BLaER1 treated with 17β-estradiol and CSF1 and Interleukin-3, amounts not matched to agents 10 nM and 100 nM (cell line): ENCODE measurements around the gene QSOX1.
A peak's percentile ranks its signal among the peaks of the same experiment; 100 is the strongest.

ENCODE experiments used
- H3K27ac ChIP-seq, 11 experiments: shearing (Covaris generic); formaldehyde crosslinking; 2 replicates each; pipeline ENCODE4 v1.8.1; 2022
- H3K27me3 ChIP-seq, 11 experiments: shearing (Covaris generic); formaldehyde crosslinking; 2 replicates each; pipeline ENCODE4 v1.8.1; 2022
- H3K36me3 ChIP-seq, 11 experiments: shearing (Covaris generic); formaldehyde crosslinking; 2 replicates each; pipeline ENCODE4 v1.8.1; 2022
- H3K4me1 ChIP-seq, 10 experiments: shearing (Covaris generic); formaldehyde crosslinking; 2 replicates each; pipeline ENCODE4 v1.8.1; 2022
- H3K4me2 ChIP-seq, 11 experiments: shearing (Covaris generic); formaldehyde crosslinking; 2 replicates each; pipeline ENCODE4 v1.8.1; 2022
- H3K4me3 ChIP-seq, 10 experiments: shearing (Covaris generic); formaldehyde crosslinking; 2 replicates each; pipeline ENCODE4 v1.8.1; 2022
- H3K9ac ChIP-seq, 11 experiments: shearing (Covaris generic); formaldehyde crosslinking; 2 replicates each; pipeline ENCODE4 v1.8.1; 2022
- H3K9me3 ChIP-seq, 11 experiments: shearing (Covaris generic); formaldehyde crosslinking; replicated peaks in 1 of 11; 2 replicates each; pipeline ENCODE4 v1.8.1; 2022
- H4K20me1 ChIP-seq, 11 experiments: shearing (Covaris generic); formaldehyde crosslinking; 2 replicates each; pipeline ENCODE4 v1.8.1; 2022
- Cebpa-rat ChIP-seq, 11 experiments: shearing (Covaris generic); IDR thresholded peaks; 2 replicates each; pipeline ENCODE4 v1.8.1; 2022

QSOX1 gene

DNA sequence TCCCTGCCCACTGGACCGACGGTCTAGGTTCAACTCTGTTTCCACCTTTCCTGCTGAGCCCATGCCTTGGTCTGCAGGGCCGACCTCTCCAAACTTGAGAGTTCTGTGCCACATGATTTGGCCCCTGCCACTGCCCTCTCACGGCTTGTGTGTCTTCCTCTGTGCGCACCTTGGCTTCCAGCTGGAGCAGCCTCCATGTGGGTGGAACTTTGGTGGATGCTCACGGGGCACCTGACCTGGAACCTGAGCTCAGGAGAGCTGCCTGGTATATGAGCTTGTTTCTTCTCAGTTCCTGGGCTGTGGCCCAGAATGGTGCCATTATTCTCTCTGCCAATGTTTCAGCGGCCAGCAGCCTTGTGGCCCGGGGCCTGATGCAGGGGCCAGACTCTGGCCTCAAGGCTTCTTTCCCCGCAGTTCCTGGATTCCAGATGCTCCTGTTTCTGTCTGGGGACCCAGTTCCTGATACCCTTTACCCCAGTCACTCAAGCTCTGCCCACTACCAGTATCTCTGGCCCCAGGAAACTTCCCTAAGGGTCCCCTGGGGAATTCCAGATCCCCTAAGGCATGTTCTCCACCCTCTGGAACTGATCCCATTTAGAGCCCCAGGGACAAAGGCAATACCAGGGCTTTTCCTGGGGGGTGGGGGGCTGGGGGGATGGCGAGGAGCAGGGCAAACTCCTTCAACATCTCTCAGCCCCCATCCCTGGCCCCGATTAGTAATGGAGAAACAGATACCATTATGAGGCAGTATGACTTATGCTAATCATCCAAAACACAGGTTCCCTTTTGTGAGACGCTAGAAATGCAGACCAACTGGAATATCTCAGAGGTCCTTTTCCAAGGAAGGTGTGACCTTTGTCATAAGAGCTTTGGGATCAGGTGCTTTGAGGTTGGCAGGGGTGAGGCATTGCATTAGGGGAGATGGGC, 11.1 kb downstream of the QSOX1 start:
- TF ChIP-seq Cebpa-rat (IDR thresholded peaks at IDR 0.05), result no peak
- H3K27ac ChIP-seq, result no peak overlapping the region
- H3K4me2 ChIP-seq, result no peak overlapping the region
- no peak overlapping the region for H3K4me3 ChIP-seq
- peaks cover 20 to 53% (median 40%) of the 10 kb centered on the region in 11 experiments; a peak in 21 of 22 replicates for H3K36me3 ChIP-seq
- peaks cover 8 to 67% (median 39%) of the 10 kb centered on the region in 11 experiments; a peak in 16 of 22 replicates for H4K20me1 ChIP-seq
- H3K9ac ChIP-seq, result no peak overlapping the region; a peak in 1 of 22 replicates
- H3K4me1 ChIP-seq, result peaks cover 8 to 28% (median 16%) of the 10 kb centered on the region in 10 experiments; a peak in 16 of 20 replicates
- no peaks in the 10 kb centered on the region for H3K27me3 ChIP-seq
- no peaks in the 10 kb centered on the region for H3K9me3 ChIP-seq

GRCh38 chr1:180166436-180166800, 11.7 kb downstream of the QSOX1 start:
- Histone ChIP-seq H3K4me3 (no peak overlapping the region), H4K20me1 (peaks cover 8 to 68% (median 39%) of the 10 kb centered on the region in 11 experiments; a peak in 16 of 22 replicates), H3K4me1 (peaks cover 8 to 28% (median 16%) of the 10 kb centered on the region in 10 experiments; a peak in 16 of 20 replicates), H3K9me3 (no peaks in the 10 kb centered on the region), H3K9ac (peak overlapping the region in 1 of 11 experiments; percentile 22; a peak in 1 of 22 replicates), H3K4me2 (no peak overlapping the region), H3K27ac (no peak overlapping the region), H3K27me3 (no peaks in the 10 kb centered on the region), H3K36me3 (peaks cover 20 to 55% (median 40%) of the 10 kb centered on the region in 11 experiments; a peak in 21 of 22 replicates)
- TF ChIP-seq Cebpa-rat (IDR thresholded peaks at IDR 0.05), result no peak

- peaks cover 8 to 75% (median 39%) of the 10 kb centered on the region in 11 experiments; a peak in 16 of 22 replicates for H4K20me1 ChIP-seq
- no peak for TF ChIP-seq Cebpa-rat (IDR thresholded peaks at IDR 0.05)
These were observed 12.5 kb downstream of the QSOX1 start for GRCh38 chr1:180167021-180167701.

GRCh38 chr1:180167721-180168467, 13.2 kb downstream of the QSOX1 start:
- H3K9ac ChIP-seq, result no peak overlapping the region
- no peaks in the 10 kb centered on the region for H3K9me3 ChIP-seq
- no peak overlapping the region for H3K27ac ChIP-seq
- H3K36me3 ChIP-seq, result peaks cover 20 to 59% (median 40%) of the 10 kb centered on the region in 11 experiments; a peak in 21 of 22 replicates
- H3K4me2 ChIP-seq, result no peak overlapping the region
- H3K4me3 ChIP-seq, result no peak overlapping the region
- H3K27me3 ChIP-seq, result no peaks in the 10 kb centered on the region
- TF ChIP-seq Cebpa-rat (IDR thresholded peaks at IDR 0.05), result no peak
- peaks cover 8 to 77% (median 35%) of the 10 kb centered on the region in 11 experiments; a peak in 16 of 22 replicates for H4K20me1 ChIP-seq
- H3K4me1 ChIP-seq, result peaks cover 8 to 22% (median 14%) of the 10 kb centered on the region in 10 experiments; a peak in 16 of 20 replicates

More at GRCh38 chr1:180167021-180167701, 12.5 kb downstream of the QSOX1 start:
- Histone ChIP-seq H3K4me2 (no peak overlapping the region), H3K4me1 (peaks cover 8 to 28% (median 16%) of the 10 kb centered on the region in 10 experiments; a peak in 16 of 20 replicates), H3K27me3 (no peaks in the 10 kb centered on the region), H3K4me3 (no peak overlapping the region), H3K9ac (peak overlapping the region in 1 of 11 experiments; percentile 22; a peak in 1 of 22 replicates), H3K9me3 (no peaks in the 10 kb centered on the region), H3K36me3 (peaks cover 20 to 57% (median 40%) of the 10 kb centered on the region in 11 experiments; a peak in 21 of 22 replicates), H3K27ac (no peak overlapping the region)

- peaks cover 20 to 61% (median 41%) of the 10 kb centered on the region in 11 experiments; a peak in 21 of 22 replicates for H3K36me3 ChIP-seq
- H3K9me3 ChIP-seq, result no peaks in the 10 kb centered on the region
- H3K27ac ChIP-seq, result no peak overlapping the region
- peaks cover 4 to 17% (median 9%) of the 10 kb centered on the region in 10 experiments; a peak in 17 of 20 replicates for H3K4me1 ChIP-seq
- H3K4me2 ChIP-seq, result no peak overlapping the region
- H3K4me3 ChIP-seq, result no peak overlapping the region
- H4K20me1 ChIP-seq, result peaks cover 5 to 79% (median 34%) of the 10 kb centered on the region in 11 experiments; a peak in 16 of 22 replicates
- TF ChIP-seq Cebpa-rat (IDR thresholded peaks at IDR 0.05), result no peak
- no peak overlapping the region for H3K9ac ChIP-seq
- H3K27me3 ChIP-seq, result no peaks in the 10 kb centered on the region
These were observed 14.3 kb downstream of the QSOX1 start for GRCh38 chr1:180168786-180169639.

DNA sequence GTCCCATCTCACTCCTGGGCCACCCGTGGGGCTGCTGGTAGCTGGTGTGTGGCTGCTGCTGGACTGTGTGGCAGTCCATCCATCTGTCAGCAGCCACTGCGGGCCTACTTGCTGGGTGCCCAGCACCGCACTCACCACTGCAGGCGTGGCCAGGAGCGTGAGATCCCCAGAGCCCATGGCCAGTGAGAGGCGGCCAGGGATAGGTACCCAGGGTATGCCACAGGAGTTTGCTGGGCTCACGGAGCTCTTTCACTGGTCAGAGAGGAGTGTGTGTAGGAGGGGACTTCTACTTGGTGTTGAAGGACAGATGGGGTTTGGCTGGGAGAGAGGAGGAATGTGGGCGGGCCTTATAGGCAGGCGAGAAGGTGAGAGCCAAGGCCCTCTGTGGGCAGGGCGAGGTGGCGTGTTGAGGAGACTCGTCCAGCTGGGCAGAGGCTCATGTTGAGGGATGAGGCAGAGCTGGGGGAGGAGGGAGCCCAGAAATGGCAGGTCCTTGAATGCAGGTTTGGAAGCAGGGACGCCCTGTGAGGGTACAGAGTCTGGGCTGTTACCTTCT, 15.0 kb downstream of the QSOX1 start:
- Histone ChIP-seq H3K27me3 (no peaks in the 10 kb centered on the region), H3K9me3 (no peaks in the 10 kb centered on the region), H4K20me1 (peaks cover 0 to 78% (median 27%) of the 10 kb centered on the region in 11 experiments; a peak in 15 of 22 replicates), H3K4me3 (no peak overlapping the region), H3K4me1 (peaks cover 0 to 13% (median 7%) of the 10 kb centered on the region in 10 experiments; a peak in 8 of 20 replicates), H3K36me3 (peaks cover 20 to 66% (median 45%) of the 10 kb centered on the region in 11 experiments; a peak in 21 of 22 replicates), H3K4me2 (no peak overlapping the region), H3K9ac (no peak overlapping the region), H3K27ac (no peak overlapping the region)
- TF ChIP-seq Cebpa-rat (IDR thresholded peaks at IDR 0.05), result no peak

- no peak overlapping the region for H3K27ac ChIP-seq
- no peaks in the 10 kb centered on the region for H3K9me3 ChIP-seq
- peaks cover 0 to 10% (median 3%) of the 10 kb centered on the region in 10 experiments; a peak in 5 of 20 replicates for H3K4me1 ChIP-seq
- no peak for TF ChIP-seq Cebpa-rat (IDR thresholded peaks at IDR 0.05)
- peaks cover 0 to 71% (median 22%) of the 10 kb centered on the region in 11 experiments; a peak in 15 of 22 replicates for H4K20me1 ChIP-seq
- peaks cover 20 to 74% (median 46%) of the 10 kb centered on the region in 11 experiments; a peak in 21 of 22 replicates for H3K36me3 ChIP-seq
- no peak overlapping the region for H3K4me2 ChIP-seq
- no peak overlapping the region for H3K4me3 ChIP-seq
- H3K9ac ChIP-seq, result no peak overlapping the region
- no peaks in the 10 kb centered on the region for H3K27me3 ChIP-seq
These were observed 16.0 kb downstream of the QSOX1 start for GRCh38 chr1:180170546-180171151.
